HPDE6-E6E7 (cell line): ENCODE measurements around the gene EFCAB12.
A peak's percentile ranks its signal among the peaks of the same experiment; 100 is the strongest.
"Not testable (repeated sequence)": the region's sequence is repeated elsewhere in the genome, so short reads cannot be mapped to it uniquely, and the experiment has no call there.

ENCODE experiments used
- DNase-seq: peaks from one replicate; pipeline ENCODE4 v3.0.0; 2011; ENCODE audit warnings: missing footprints; ENCODE audit errors: extremely low spot score

EFCAB12 gene

GRCh38 chr3:129421236-129421883 lies 7.1 kb downstream of the EFCAB12 start:
- no peak for DNase-seq

- DNase-seq, result no peak
Observed at GRCh38 chr3:129419476-129419875, 9.0 kb downstream of the EFCAB12 start.

- no peak for DNase-seq
Observed at GRCh38 chr3:129418041-129418973, 10.1 kb downstream of the EFCAB12 start.

DNA sequence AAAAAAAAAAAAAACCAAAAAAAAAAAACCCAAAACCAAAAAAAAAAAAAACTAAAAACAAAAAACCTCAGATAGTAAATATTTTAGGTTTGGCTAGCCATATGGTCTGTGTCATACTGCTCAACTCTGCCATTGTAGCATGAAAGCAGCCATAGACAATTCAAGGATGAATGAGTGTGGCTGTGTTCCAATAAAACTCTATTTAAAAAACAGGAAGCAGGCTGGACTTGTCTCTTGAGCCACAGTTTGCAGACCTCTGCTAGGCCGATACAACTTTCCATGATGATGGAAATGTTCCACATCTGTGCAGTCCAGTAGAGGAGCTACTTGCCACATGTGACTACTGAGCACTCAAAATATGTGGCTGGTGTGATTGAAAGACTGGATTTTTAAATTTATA lies 11.1 kb downstream of the EFCAB12 start:
- DNase-seq, result no peak

DNA sequence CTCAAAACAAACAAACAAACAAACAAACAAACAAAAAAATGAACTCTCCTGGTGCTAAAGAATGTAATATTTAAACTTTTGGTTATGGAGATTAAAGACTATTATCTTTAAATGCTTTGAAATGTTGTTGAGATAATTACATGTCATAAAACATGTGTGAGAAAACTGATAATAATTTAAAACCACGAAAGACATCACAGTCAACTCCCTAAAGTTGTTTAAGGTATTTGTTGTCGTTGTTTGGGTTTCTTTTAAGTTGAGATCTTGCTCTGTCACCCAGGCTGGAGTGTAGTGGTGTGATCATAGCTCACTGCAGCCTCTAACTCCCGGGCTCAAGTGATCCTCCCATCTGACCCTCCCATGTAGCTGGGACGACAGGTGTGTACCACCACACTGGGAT lies 12.0 kb downstream of the EFCAB12 start:
- no peak for DNase-seq

DNA sequence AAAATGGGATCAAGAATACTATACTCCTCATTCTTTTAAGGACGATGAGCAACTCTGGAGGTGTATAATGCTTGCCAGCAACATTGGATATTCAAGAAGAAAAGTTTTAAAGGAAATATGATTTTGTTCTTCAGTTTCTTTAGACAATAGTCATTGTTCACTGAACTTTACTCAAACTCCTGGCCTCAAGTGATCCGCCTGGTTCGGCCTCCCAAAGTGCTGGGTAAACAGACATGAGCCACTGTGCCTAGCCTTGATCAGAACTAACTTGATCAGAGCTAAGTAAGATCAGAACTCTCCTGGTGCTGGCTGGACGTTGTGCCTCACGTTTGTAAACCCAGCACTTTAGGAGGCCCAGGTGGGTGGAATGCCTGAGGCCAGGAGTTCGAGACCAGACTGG lies 12.6 kb downstream of the EFCAB12 start:
- DNase-seq, result no peak

DNA sequence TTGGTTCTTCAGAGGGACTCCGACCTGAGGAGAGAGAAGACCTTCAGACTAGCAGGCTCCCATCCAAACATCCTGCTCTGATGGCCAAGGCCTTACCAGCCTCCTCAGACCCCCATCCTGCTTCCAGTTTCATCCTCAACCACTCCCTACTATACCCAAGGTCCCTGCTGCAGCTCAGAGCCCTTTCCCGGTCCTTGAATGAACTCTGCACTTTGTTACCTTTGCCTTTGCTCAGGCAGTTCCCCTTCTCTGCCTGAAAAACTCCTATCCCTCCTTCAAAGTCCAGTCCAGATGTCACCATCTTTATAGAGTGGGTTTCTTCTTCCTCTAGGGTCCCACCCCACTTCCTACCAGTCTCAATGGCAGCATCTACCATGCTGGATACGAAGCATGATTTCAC lies 13.1 kb downstream of the EFCAB12 start:
- no peak for DNase-seq

- DNase-seq, result peak; percentile 39
Observed at GRCh38 chr3:129413687-129414506, 14.5 kb downstream of the EFCAB12 start.

- DNase-seq, result not testable (repeated sequence)
Observed at GRCh38 chr3:129413238-129413637, 15.2 kb downstream of the EFCAB12 start.

GRCh38 chr3:129412542-129413198 lies 15.8 kb downstream of the EFCAB12 start:
- no peak for DNase-seq

GRCh38 chr3:129410971-129411370 lies 17.5 kb downstream of the EFCAB12 start:
- DNase-seq, result no peak

DNA sequence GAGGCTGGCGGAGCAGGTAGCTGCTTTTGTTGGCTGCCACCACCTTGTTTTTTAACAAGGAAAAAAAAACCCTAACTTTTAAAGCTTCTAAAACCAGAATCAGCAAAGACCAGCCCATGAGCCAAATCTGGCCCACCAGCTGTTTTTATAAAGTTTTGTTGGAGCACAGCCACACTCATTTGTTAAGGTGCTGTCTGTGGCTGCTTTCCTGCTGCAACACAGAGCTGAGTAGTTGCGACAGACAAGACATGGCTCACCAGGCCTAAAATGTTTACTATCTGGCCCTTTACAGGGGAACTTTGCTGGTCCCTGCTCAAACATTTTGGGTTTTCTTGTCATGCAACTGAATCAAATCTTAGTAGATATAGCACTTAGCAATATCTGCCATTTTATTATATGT lies 18.9 kb downstream of the EFCAB12 start:
- DNase-seq, result no peak

DNA sequence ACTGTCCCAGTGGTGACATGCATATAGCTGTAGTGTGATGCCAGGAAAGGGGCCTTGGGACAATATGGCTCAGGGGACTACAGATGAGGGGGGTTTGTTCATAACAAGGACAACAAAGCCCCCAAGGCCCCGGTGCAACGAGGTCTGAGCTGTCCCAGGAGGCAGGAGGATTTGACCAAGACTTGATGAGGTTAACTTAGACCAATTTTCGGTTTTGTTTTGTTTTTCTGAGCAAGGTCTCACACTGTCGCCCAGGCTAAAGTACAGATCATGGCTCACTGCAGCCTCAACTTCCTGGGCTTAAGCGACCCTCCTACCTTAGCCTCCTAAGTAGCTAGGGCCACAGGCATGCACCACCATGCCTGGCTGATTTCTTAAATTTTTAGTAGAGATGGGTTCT lies 23.8 kb downstream of the EFCAB12 start:
- DNase-seq, result no peak

DNA sequence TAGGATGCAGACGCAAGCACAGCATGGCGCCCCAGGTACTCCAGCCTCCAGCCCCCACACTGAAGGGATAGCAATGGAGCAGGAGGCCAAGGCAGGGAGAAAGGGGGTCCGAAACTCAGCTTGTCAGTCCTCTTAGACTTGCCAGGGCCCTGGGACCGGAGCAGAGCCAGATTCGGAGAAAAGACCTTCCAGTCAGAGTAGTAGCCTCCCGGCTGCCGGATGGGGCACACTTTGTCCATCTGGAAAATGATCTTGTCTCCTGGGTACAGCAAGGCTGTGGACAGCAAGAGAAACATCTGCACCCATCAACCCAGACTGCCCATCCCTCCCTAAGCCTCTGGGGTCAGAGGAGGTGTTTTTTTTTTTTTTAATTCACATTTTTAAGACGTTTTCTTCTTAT lies 24.3 kb downstream of the EFCAB12 start:
- DNase-seq, result no peak

- no peak for DNase-seq
Observed at GRCh38 chr3:129403450-129403849, 25.0 kb downstream of the EFCAB12 start.

DNA sequence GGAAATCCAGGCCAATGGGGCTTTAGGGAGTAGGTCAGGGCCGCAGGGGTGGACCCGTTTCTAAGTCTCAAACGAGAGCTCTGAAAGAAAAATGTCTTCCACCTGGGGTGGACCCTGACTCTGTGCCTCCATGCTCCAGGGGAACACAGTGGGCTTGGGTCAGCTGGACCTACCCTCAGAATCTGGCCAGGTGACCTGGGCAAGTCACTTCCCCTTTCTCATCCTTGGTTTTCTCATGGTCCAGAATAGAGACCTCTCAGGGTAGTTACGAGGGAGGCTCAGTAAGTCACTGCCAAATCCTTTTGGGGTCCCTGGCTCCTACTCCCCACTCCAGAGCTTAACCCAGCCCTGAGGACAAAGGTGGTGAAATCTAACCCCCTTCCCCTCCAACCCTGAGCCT lies 25.8 kb downstream of the EFCAB12 start:
- no peak for DNase-seq

- no peak for DNase-seq
Observed at GRCh38 chr3:129402210-129402609, 26.2 kb downstream of the EFCAB12 start.

DNA sequence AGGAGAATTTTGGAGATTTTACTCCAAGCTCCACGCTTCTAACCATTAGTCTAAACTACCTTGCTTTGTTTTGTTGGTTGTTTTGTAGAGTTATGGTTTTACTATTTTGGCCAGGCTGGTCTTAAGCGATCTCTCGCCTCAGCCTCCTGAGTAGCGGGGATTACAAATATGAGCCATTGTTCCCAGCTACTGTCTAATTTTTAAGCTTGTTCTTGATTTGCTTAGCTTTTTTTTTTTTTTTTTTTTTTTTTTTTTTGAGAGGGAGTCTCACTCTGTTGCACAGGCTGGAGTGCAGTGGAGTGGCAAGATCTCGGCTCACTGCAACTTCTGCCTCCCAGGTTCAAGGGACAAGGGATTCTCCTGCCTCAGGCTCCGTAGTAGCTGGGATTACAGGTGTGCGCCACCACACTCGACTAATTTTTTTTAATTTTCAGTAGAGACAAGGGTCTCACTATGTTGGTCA lies 28.5 kb downstream of the EFCAB12 start:
- DNase-seq, result no peak

DNA sequence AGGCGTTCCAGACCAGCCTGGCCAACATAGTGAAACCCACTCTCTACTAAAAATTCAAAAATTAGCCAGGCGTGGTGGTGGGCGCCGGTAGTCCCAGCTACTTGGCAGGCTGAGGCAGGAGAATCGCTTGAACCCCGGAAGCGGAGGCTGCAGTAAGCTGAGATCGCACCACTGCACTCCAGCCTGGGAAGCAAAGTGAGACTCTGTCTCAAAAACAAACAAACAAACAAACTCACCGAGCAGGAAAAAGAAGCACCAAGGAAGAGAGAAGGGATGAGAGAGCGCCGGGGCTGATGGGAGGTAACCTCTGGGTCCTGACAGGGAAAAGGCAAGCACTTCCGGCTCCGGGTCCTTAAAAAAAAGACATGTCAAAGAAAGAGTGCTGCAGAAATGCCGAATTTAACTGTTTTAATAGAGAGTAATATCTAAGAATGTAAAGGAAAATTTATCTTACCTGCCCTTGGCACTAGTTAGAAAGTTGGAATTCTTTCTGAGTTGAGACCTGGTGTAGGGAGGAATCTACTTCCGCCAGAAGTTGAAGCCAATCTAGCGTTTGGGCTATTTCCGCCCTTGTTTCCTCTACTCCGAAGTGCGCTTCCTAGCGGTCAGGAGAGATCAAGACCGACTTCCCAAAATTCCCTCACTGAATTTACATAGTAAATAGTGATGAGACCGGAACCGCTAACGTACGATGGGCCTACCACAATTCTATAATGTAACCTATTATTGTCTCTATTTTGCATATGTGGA lies 29.1 kb downstream of the EFCAB12 start:
- peak; percentile 78 for DNase-seq

DNA sequence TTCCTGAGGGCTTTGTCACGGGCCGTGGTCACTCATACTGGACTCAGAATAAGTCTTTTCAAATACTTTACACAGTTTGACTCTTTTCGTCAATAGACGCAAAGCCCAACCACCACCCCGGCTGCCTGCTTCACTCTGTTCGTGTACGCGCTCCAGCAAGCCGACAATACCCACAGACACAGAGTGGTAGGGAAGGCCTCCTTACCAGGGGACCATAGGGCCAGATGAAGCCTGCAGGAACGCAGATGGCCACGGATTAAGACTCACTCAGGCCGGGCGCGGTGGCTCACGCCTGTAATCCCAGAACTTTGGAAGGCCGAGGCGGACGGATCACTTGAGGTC lies 29.7 kb downstream of the EFCAB12 start:
- DNase-seq, result no peak
